K562 (cell line): ENCODE results near the gene BIN1. TPM values are rescaled to one million over a fixed set of nuclear protein-coding genes. Genes with fewer than 3 reads are reported as not detected.

Experiments
- ATAC-seq: fragments of 200-7000 bp; cut with Tn5 transposase; 3 replicates; pipeline ENCODE4 v1.9.1; 2020; ENCODE audit warnings: moderate library complexity
- BruUV-seq: library from RNA; stranded (reverse); fragments of 400-500 nt; replicated peaks from 2 replicates; lab custom pipeline; 2021; lab: Mats Ljungman, UMichigan
- CTCF ChIA-PET: fragments of 300-600 bp; formaldehyde crosslinking; extraction: SDS; loops from one replicate; lab custom pipeline; 2021; ENCODE audit warnings: low intra/inter-chr PET ratio; lab: Yijun Ruan, JAX
- POLR2A ChIA-PET: fragments of 300-600, 350-650 bp; sonication (Branson Sonifier 250); formaldehyde crosslinking; extraction: SDS; loops from one replicate; lab custom pipeline; 2021; ENCODE audit warnings: antibody characterized with exemption, inconsistent platforms; lab: Yijun Ruan, JAX
- DNase-seq, 4 experiments: peaks; one replicate each; pipeline versions ENCODE4 v3.0.0 to v3.0.0-alpha.2; 2011 to 2018; ENCODE audit warnings: low spot score in 3 of 4, mixed read lengths in 3 of 4; ENCODE audit errors: extremely low read depth in 1 of 4
- FAIRE-seq: peaks from 2 replicates; lab custom pipeline; 2011; peaks lifted over from hg19 to GRCh38; lab: Jason Lieb, UNC
- H2AFZ ChIP-seq: 2 replicates; pipeline ENCODE4 v1.6.0; 2011; ENCODE audit warnings: low read depth, low read length, control low read depth, inconsistent platforms
- H3K27ac ChIP-seq: fragments of 200-600 bp; 3 replicates; pipeline ENCODE4 v1.8.0; 2011; ENCODE audit warnings: low read depth, mild to moderate bottlenecking, control low read depth, inconsistent platforms, low read length, moderate library complexity, mixed read lengths; ENCODE audit errors: extremely low read depth
- H3K27me3 ChIP-seq, 2 experiments: fragments of 300-600 bp in 1 of 2; 2 replicates in 1 of 2; 3 replicates in 1 of 2; pipeline versions ENCODE4 v1.6.0 to v1.8.0; 2011; ENCODE audit warnings: inconsistent platforms in 2 of 2, low read length in 2 of 2, mild to moderate bottlenecking in 1 of 2, mixed read lengths in 1 of 2, moderate library complexity in 1 of 2; ENCODE audit not compliant: control insufficient read depth in 2 of 2, insufficient read depth in 2 of 2
- H3K36me3 ChIP-seq: fragments of 300-600 bp; 3 replicates; pipeline ENCODE4 v1.8.0; 2011; ENCODE audit warnings: mild to moderate bottlenecking, low read length, inconsistent platforms; ENCODE audit not compliant: control insufficient read depth, insufficient read depth
- H3K4me1 ChIP-seq, 2 experiments: fragments of 200-600 bp in 1 of 2; replicated peaks in 1 of 2; 2 replicates in 1 of 2; 3 replicates in 1 of 2; pipeline versions ENCODE4 v1.5.1 to v1.8.0; 2011; ENCODE audit warnings: inconsistent platforms in 2 of 2, low read length in 2 of 2, mild to moderate bottlenecking in 1 of 2, mixed read lengths in 1 of 2, moderate library complexity in 1 of 2; ENCODE audit not compliant: control insufficient read depth in 2 of 2, insufficient read depth in 2 of 2
- H3K4me2 ChIP-seq: 2 replicates; pipeline ENCODE4 v1.6.1; 2011; ENCODE audit warnings: low read length, control low read depth, inconsistent platforms, mixed read lengths; ENCODE audit not compliant: insufficient read depth
- H3K4me3 ChIP-seq: fragments of 200-600 bp; sonication (generic), shearing (Covaris generic); 2 replicates; pipeline ENCODE4 v1.5.1; 2016; ENCODE audit warnings: control low read depth, inconsistent platforms
- H3K79me2 ChIP-seq: fragments of 200-600 bp; 3 replicates; pipeline ENCODE4 v1.8.0; 2011; ENCODE audit warnings: low read length, inconsistent platforms; ENCODE audit not compliant: control insufficient read depth, insufficient read depth
- H3K9ac ChIP-seq, 2 experiments: 2 replicates each; pipeline versions ENCODE4 v1.6.0 to v1.6.1; 2011; ENCODE audit warnings: low read depth in 2 of 2, low read length in 2 of 2, control low read depth in 1 of 2, inconsistent platforms in 1 of 2, mild to moderate bottlenecking in 1 of 2, mixed read lengths in 1 of 2; ENCODE audit not compliant: insufficient read depth in 1 of 2
- H3K9me1 ChIP-seq: one replicate; pipeline ENCODE4 v1.6.0; 2011; ENCODE audit warnings: inconsistent platforms, mild to moderate bottlenecking, low read length, moderate library complexity; ENCODE audit not compliant: control insufficient read depth, insufficient read depth
- H3K9me3 ChIP-seq: replicated peaks from 2 replicates; pipeline ENCODE4 v1.5.1; 2011; ENCODE audit warnings: low read depth, low read length, inconsistent platforms; ENCODE audit not compliant: control insufficient read depth, insufficient read depth
- H4K20me1 ChIP-seq: replicated peaks from 2 replicates; pipeline ENCODE4 v1.6.1; 2011; ENCODE audit warnings: low read length, inconsistent platforms, mixed read lengths; ENCODE audit not compliant: control insufficient read depth, insufficient read depth
- BHLHE40 ChIP-seq: IDR thresholded peaks from 2 replicates; pipeline ENCODE4 v1.6.1; 2011; ENCODE audit warnings: low read length, improper control_type of control experiment
- E2F6 ChIP-seq, 2 experiments: IDR thresholded peaks; 2 replicates each; pipeline ENCODE4 v1.6.1; 2011; ENCODE audit warnings: borderline replicate concordance in 1 of 2, control low read depth in 1 of 2, low read depth in 1 of 2, low read length in 1 of 2, mild to moderate bottlenecking in 1 of 2, mixed read lengths in 1 of 2, moderate library complexity in 1 of 2; ENCODE audit not compliant: insufficient read depth in 1 of 2, insufficient read length in 1 of 2, poor library complexity in 1 of 2, severe bottlenecking in 1 of 2; ENCODE audit errors: extremely low read depth in 1 of 2
- L3MBTL2 ChIP-seq: fragments of 450-650 bp; IDR thresholded peaks from 2 replicates; pipeline ENCODE4 v1.6.1; 2016; ENCODE audit warnings: mild to moderate bottlenecking, moderate library complexity
- MGA ChIP-seq: fragments of 450-650 bp; IDR thresholded peaks from 2 replicates; pipeline ENCODE4 v1.6.1; 2016; ENCODE audit warnings: mild to moderate bottlenecking, moderate library complexity
- TFAM ChIP-seq: fragments of 250-450 bp; sonication (Bioruptor Pico); conservative IDR thresholded peaks from 2 replicates; pipeline ENCODE4 v1.5.0; 2021; ENCODE audit warnings: mild to moderate bottlenecking, moderate library complexity
- WGBS: fragments of 100-300 bp; shearing (Covaris generic); methylation state at CpG from one replicate; pipeline ENCODE4 v1.1.6; 2016; ENCODE audit warnings: low coverage, mixed read lengths; ENCODE audit not compliant: insufficient coverage; ENCODE audit errors: missing lambda C conversion rate; 5-methylcytosine and 5-hydroxymethylcytosine counted together
- in situ Hi-C: fragments of 300-500 bp; cut with MboI; formaldehyde crosslinking; loops from 4 replicates; pipeline ENCODE4 v1.15.0; 2018; ENCODE audit warnings: inconsistent platforms, mixed read lengths
- intact Hi-C: fragments of 100-400 bp; cut with micrococcal nuclease; formaldehyde crosslinking; loops from 2 replicates; pipeline ENCODE4 v1.14.2; 2022
- polyA plus RNA-seq, 8 experiments: library from polyadenylated mRNA; depleted of rRNA in 4 of 8; stranded (reverse) in 5 of 8; unstranded in 3 of 8; fragments of >200 nt; fragmentation: Nextera tagmentation in 2 of 8; fragmentation: Illumina TruSeq in 1 of 8; extraction: Ambion mirVana in 2 of 8; extraction: Trizol in 1 of 8; gene quantifications; 2 replicates each; pipeline versions ENCODE4 v1.2.1 to v1.2.3, GENCODE V29; 2011 to 2014; ENCODE audit warnings: inconsistent platforms in 1 of 8, missing spikeins in 1 of 8
- total RNA-seq, 7 experiments: library from RNA; depleted of rRNA in 6 of 7; stranded (reverse); fragments of >200 nt in 6 of 7; fragmentation: Illumina TruSeq in 2 of 7; extraction: Trizol in 2 of 7; gene quantifications; 2 replicates each; pipeline versions ENCODE4 v1.2.1 to v1.2.3, GENCODE V29; 2011 to 2021; ENCODE audit warnings: low replicate concordance in 1 of 7

The BIN1 gene
- total and polyA plus RNA-seq, 9 of the 15 experiments (the other 6 are each of a cell fraction or from before 2014, with no cell fraction given) = 0.04 to 2.8 (median 0.79) TPM; not detected in 1

GRCh38 chr2:127046579-127046978 lies 60.4 kb downstream of the BIN1 start:
- peaks cover 3% of the 10 kb centered on the region; the same call in 1 of the 2 replicates for H4K20me1 ChIP-seq
- peaks cover 5 to 92% of the 10 kb centered on the region in 2 experiments; a peak in 4 of 5 replicates for H3K27me3 ChIP-seq
- no peaks in the 10 kb centered on the region for H3K36me3 ChIP-seq
- DNase-seq (no peak), FAIRE-seq (no peak), ATAC-seq (no peak)
- H3K27ac ChIP-seq = no peak overlapping the region
- H3K9me1 ChIP-seq = no peaks in the 10 kb centered on the region
- in situ Hi-C loops (no loop called here), intact Hi-C loops (no loop called here)
- H3K79me2 ChIP-seq = no peaks in the 10 kb centered on the region
- 0% methylated on average over 3 of the region's 3 CpGs for WGBS
- no peak overlapping the region for H3K4me2 ChIP-seq
- peaks cover 0 to 39% of the 10 kb centered on the region in 2 experiments; a peak in 2 of 5 replicates for H3K4me1 ChIP-seq
- 0 out of 2 replicates have a peak, but pooled peaks cover 2% of the 10 kb centered on the region for H3K9me3 ChIP-seq
- CTCF ChIA-PET = no interaction called here
- H2AFZ ChIP-seq = no peak overlapping the region
- no TSS peak for BruUV-seq
- TF ChIP-seq TFAM (CRISPR knock-in tag) = no peak
- TF ChIP-seq L3MBTL2 = peak; percentile 89
- peak in 1 of 2 experiments; percentile 74 for TF ChIP-seq E2F6 (IDR thresholded peaks at IDR 0.05; ENCODE audit: borderline replicate concordance in 1 of 2, extremely low read depth in 1 of 2, insufficient read depth in 1 of 2, insufficient read length in 1 of 2, low read depth in 1 of 2, low read length in 1 of 2, poor library complexity in 1 of 2, severe bottlenecking in 1 of 2)
- peak; percentile 66; the same call in 1 of the 2 replicates for TF ChIP-seq MGA
- TF ChIP-seq BHLHE40 = peak; percentile 61
- H3K4me3 ChIP-seq = no peak overlapping the region
- H3K9ac ChIP-seq = no peak overlapping the region
- POLR2A ChIA-PET = interaction anchor here (0.6 kb wide), 2 partner anchors 41 to 273 kb away, joined by 4 read pairs; no protein-coding TSS in a partner anchor
